WERI-Rb-1 (cell line): ENCODE data around the gene NANOS1.

Source experiments
- DNase-seq: peaks from one replicate; pipeline ENCODE4 v3.0.0-alpha.2; 2020
- H3K27ac ChIP-seq: fragments of 250-450 bp; sonication (Bioruptor Pico); 2 replicates; pipeline ENCODE4 v1.5.1; 2020; ENCODE audit warnings: mild to moderate bottlenecking, moderate library complexity
- H3K27me3 ChIP-seq: fragments of 250-450 bp; sonication (Bioruptor Pico); 2 replicates; pipeline ENCODE4 v1.5.1; 2021; ENCODE audit warnings: mild to moderate bottlenecking, low read depth, moderate library complexity; ENCODE audit not compliant: insufficient read depth, severe bottlenecking
- H3K36me3 ChIP-seq: fragments of 250-450 bp; sonication (Bioruptor Pico); 2 replicates; pipeline ENCODE4 v1.5.1; 2020; ENCODE audit warnings: mild to moderate bottlenecking, moderate library complexity
- H3K4me3 ChIP-seq: 2 replicates; pipeline ENCODE4 v1.5.1; 2011; ENCODE audit warnings: low read depth, mild to moderate bottlenecking, control low read depth, low read length
- H3K9me3 ChIP-seq: fragments of 250-450 bp; sonication (Bioruptor Pico); 2 replicates; pipeline ENCODE4 v1.5.1; 2021; ENCODE audit warnings: mild to moderate bottlenecking, moderate library complexity; ENCODE audit not compliant: severe bottlenecking
- TF ChIP-seq, protein P1 (sequence below): IDR thresholded peaks from 2 replicates; pipeline ENCODE4 v1.5.1; 2011; ENCODE audit warnings: low read depth, mild to moderate bottlenecking, control low read depth, inconsistent platforms, low read length

The NANOS1 gene, protein sequence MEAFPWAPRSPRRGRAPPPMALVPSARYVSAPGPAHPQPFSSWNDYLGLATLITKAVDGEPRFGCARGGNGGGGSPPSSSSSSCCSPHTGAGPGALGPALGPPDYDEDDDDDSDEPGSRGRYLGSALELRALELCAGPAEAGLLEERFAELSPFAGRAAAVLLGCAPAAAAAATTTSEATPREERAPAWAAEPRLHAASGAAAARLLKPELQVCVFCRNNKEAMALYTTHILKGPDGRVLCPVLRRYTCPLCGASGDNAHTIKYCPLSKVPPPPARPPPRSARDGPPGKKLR

DNA sequence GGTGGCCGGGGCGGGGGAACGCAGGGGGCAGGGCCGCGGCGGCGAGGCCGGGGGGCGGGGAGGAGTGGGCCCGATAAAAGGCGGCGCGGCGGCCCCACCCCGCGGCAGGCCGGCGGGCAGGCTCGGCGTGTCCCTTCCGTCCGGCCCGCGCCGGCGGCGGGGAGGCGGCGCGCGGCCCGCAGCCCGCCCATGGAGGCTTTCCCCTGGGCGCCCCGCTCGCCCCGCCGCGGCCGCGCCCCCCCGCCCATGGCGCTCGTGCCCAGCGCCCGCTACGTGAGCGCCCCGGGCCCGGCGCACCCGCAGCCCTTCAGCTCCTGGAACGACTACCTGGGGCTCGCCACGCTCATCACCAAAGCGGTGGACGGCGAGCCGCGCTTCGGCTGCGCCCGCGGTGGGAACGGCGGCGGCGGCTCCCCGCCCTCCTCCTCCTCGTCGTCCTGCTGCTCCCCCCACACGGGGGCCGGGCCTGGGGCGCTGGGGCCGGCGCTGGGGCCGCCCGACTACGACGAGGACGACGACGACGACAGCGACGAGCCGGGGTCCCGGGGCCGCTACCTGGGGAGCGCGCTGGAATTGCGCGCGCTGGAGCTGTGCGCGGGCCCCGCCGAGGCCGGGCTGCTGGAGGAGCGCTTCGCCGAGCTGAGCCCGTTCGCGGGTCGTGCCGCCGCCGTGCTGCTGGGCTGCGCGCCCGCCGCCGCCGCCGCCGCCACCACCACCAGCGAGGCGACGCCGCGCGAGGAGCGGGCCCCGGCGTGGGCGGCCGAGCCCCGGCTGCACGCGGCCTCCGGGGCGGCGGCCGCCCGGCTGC lies at the start of gene NANOS1:
TSS of gene NANOS1 (plus strand) at position 102 of the 808 bp plus-strand sequence. CDS start at position 190, 88 bp downstream.
- DNase-seq: peak; percentile 42
- TF ChIP-seq, protein P1, sequence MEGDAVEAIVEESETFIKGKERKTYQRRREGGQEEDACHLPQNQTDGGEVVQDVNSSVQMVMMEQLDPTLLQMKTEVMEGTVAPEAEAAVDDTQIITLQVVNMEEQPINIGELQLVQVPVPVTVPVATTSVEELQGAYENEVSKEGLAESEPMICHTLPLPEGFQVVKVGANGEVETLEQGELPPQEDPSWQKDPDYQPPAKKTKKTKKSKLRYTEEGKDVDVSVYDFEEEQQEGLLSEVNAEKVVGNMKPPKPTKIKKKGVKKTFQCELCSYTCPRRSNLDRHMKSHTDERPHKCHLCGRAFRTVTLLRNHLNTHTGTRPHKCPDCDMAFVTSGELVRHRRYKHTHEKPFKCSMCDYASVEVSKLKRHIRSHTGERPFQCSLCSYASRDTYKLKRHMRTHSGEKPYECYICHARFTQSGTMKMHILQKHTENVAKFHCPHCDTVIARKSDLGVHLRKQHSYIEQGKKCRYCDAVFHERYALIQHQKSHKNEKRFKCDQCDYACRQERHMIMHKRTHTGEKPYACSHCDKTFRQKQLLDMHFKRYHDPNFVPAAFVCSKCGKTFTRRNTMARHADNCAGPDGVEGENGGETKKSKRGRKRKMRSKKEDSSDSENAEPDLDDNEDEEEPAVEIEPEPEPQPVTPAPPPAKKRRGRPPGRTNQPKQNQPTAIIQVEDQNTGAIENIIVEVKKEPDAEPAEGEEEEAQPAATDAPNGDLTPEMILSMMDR: no peak
- peak within 1 kb of the TSS; percentile 92 for H3K27ac ChIP-seq

DNA sequence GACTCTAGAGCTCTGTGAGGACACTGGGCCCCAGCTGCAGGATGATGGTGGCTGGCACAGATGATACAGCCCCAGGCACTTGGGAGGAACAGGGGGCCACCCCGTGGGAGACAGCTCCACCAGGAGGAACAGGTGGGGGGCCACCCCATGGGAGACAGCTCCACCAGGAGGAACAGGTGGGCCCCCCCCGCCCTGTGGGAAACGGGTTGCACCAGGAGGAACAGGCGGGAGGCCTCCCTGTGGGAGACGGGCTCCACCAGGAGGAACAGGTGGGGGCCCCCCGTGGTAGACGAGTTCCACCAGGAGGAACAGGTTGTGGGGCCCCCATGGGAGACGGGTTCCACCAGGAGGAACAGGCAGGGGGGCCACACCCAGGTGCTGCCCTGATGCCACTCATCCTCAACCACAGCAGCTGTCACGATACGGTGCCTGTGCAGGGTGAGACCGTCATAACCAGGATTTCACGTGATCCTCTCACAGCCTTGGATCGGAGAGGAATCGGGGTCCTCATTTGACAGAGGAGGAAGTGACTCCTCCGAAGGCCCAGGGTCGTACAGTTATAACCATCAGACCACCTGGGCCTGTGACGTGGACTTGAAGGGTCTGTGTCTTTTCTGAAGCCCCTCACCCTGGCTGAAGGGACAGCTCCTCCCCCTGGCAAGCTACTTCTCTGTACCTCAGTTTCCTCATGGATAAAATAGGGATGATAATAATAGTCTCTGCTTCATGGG lies 49.2 kb upstream of the NANOS1 start:
- Histone ChIP-seq H3K9me3 (peaks cover 4% of the 10 kb centered on the region), H3K27me3 (no peaks in the 10 kb centered on the region), H3K4me3 (no peak overlapping the region), H3K36me3 (no peaks in the 10 kb centered on the region), H3K27ac (no peak overlapping the region)
- TF ChIP-seq, protein P1: no peak
- no peak for DNase-seq

More for the DNA sequence above, at the start of gene NANOS1:
- H3K27me3 ChIP-seq: no peaks in the 10 kb centered on the region
- H3K4me3 ChIP-seq: peak within 1 kb of the TSS; percentile 96
- peaks cover 27% of the 10 kb centered on the region for H3K36me3 ChIP-seq
- no peaks in the 10 kb centered on the region for H3K9me3 ChIP-seq

DNA sequence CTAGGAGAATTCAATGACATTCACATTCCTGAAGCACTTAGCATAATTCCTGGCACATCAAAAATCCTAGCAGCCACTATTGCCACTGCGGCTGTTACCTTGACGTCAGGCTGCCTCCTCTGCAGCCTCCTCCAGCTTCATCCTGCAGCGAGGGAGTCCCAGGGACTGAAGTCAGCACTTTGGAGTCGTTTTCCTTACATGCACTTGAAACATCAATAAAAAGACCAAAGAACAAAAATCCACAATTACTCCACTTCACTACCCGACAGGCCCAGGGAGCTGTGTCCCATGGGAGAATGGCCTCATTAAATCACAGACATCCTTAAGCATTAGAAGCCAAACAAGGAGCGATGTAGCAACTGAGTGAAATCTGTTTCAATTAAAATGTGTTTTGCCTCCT lies 48.6 kb upstream of the NANOS1 start:
- no peak for DNase-seq
- H3K9me3 ChIP-seq: peaks cover 4% of the 10 kb centered on the region
- H3K36me3 ChIP-seq: no peaks in the 10 kb centered on the region
- no peak overlapping the region for H3K27ac ChIP-seq
- TF ChIP-seq, protein P1: no peak
- no peak overlapping the region for H3K4me3 ChIP-seq
- no peaks in the 10 kb centered on the region for H3K27me3 ChIP-seq

DNA sequence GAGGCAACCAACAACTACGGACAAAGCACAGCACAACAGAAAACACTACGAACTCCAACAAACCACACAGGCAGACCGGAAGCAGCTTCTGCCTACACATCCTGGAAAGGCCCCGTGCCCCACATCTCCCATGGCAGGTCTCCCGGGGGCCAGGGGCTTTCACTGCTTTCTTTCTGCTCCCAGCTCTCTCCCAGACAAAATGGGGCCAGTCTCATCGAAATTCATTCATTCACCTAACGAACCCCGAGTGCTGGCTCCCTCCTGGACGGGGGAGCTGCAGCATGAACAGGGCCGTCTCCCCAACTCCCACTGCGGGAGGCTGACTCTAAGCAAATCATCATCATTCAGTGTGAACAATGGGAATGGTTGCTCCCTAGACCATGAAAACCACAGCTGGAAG lies 47.6 kb upstream of the NANOS1 start:
- Histone ChIP-seq H3K27me3 (no peaks in the 10 kb centered on the region), H3K9me3 (peaks cover 4% of the 10 kb centered on the region), H3K36me3 (no peaks in the 10 kb centered on the region), H3K27ac (no peak overlapping the region), H3K4me3 (no peak overlapping the region)
- DNase-seq: no peak
- TF ChIP-seq, protein P1: no peak

DNA sequence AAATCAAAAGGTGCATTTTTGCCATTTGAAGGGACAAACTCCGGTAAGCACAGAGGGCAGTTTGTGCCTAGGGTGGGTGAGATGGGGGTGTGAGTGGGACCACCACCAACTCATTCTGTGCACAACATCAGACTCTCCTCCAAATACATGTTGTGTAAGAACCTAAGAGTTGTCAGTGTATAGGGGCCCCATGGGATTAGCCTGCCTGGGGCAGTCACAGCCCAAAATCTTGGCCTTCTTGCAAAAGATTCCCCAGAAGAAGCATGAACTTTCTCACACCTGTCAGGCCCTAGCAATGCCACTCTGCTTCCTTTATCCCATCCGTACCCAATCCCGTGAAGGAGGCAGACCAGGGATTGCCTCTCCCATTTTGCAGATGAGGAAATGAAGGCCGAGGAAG lies 47.1 kb upstream of the NANOS1 start:
- H3K36me3 ChIP-seq: no peaks in the 10 kb centered on the region
- TF ChIP-seq, protein P1: no peak
- H3K27ac ChIP-seq: no peak overlapping the region
- no peak for DNase-seq
- peaks cover 4% of the 10 kb centered on the region for H3K9me3 ChIP-seq
- H3K4me3 ChIP-seq: no peak overlapping the region
- H3K27me3 ChIP-seq: no peaks in the 10 kb centered on the region
